Erythroblast (primary cell): ENCODE data around the gene PHOX2A.

Experiments
- DNase-seq, 2 experiments: peaks; one replicate each; lab custom pipeline; 2025; lab: John Stamatoyannopoulos, UW
- GATA1 ChIP-seq: IDR thresholded peaks from 2 replicates; pipeline ENCODE4 v1.6.1; 2011; ENCODE audit warnings: low read depth, mild to moderate bottlenecking, control low read depth, low read length, moderate library complexity
- POLR2A ChIP-seq: IDR thresholded peaks from 2 replicates; pipeline ENCODE4 v1.6.1; 2011; ENCODE audit warnings: mild to moderate bottlenecking, low read length

The PHOX2A gene

GRCh38 chr11:72241291-72241781, 2.6 kb downstream of the PHOX2A start:
- DNase-seq: no peak
- no peak for TF ChIP-seq GATA1
- no peak for TF ChIP-seq POLR2A

GRCh38 chr11:72240461-72241290, 3.3 kb downstream of the PHOX2A start:
- DNase-seq: peak; percentile 33
- no peak for TF ChIP-seq GATA1
- no peak for TF ChIP-seq POLR2A

- TF ChIP-seq GATA1 (no peak), POLR2A (no peak)
- peak; percentile 70 for DNase-seq
These were observed 4.0 kb downstream of the PHOX2A start for GRCh38 chr11:72239849-72240460.

- TF ChIP-seq GATA1 (no peak), POLR2A (peak; percentile 33)
- DNase-seq: peak; percentile 55 to 61
These were observed 4.6 kb downstream of the PHOX2A start for GRCh38 chr11:72239313-72239848.

GRCh38 chr11:72238492-72239312, 5.3 kb downstream of the PHOX2A start:
- DNase-seq: no peak
- TF ChIP-seq GATA1: no peak
- TF ChIP-seq POLR2A: peak; percentile 12

GRCh38 chr11:72238040-72238450, 5.9 kb downstream of the PHOX2A start:
- DNase-seq: peak; percentile 80 to 83
- TF ChIP-seq POLR2A: no peak

GRCh38 chr11:72237112-72237931, 6.7 kb downstream of the PHOX2A start:
- TF ChIP-seq POLR2A (no peak), GATA1 (no peak)
- DNase-seq: no peak

GRCh38 chr11:72236774-72237111, 7.2 kb downstream of the PHOX2A start:
- no peak for DNase-seq
- TF ChIP-seq GATA1 (no peak), POLR2A (no peak)

- DNase-seq: no peak
These were observed 7.8 kb downstream of the PHOX2A start for GRCh38 chr11:72236083-72236697.

GRCh38 chr11:72235351-72236057, 8.5 kb downstream of the PHOX2A start:
- no peak for DNase-seq
- TF ChIP-seq GATA1 (no peak), POLR2A (no peak)

More at GRCh38 chr11:72236083-72236697, 7.8 kb downstream of the PHOX2A start:
- TF ChIP-seq POLR2A: no peak
- TF ChIP-seq GATA1: no peak

- DNase-seq: no peak
- TF ChIP-seq GATA1 (no peak), POLR2A (no peak)
These were observed 9.1 kb downstream of the PHOX2A start for GRCh38 chr11:72234920-72235319.

- TF ChIP-seq POLR2A: no peak
- TF ChIP-seq GATA1: no peak
- DNase-seq: no peak
These were observed 9.5 kb downstream of the PHOX2A start for GRCh38 chr11:72234514-72234830.
